ENCODE measurements around the gene ACKR2. TPM values are rescaled to one million over a fixed set of nuclear protein-coding genes. Genes with fewer than 3 reads are reported as not detected.
A peak's percentile ranks its signal among the peaks of the same experiment; 100 is the strongest.

The ACKR2 gene
- polyA plus RNA-seq, 1 of the 3 experiments (the other 2 are of a cell fraction) = 0.10 TPM

- Histone ChIP-seq H3F3A (replicated peaks; ENCODE audit: insufficient read depth) (peaks cover 9% of the 10 kb centered on the region), H3K4me2 (peak overlapping the region; percentile 87), H3K9ac (peak overlapping the region; percentile 79), H3K36me3 (replicated peaks in 1 of 2; ENCODE audit: control insufficient read depth in 1 of 2, insufficient read depth in 2 of 2, low read length in 1 of 2) (peaks cover 3 to 15% of the 10 kb centered on the region in 2 experiments), H3K9me3 (no peaks in the 10 kb centered on the region), H3K4me3 (ENCODE audit: low read depth in 2 of 2, low read length in 1 of 2) (peak overlapping the region; percentile 85 to 89), H4K20me1 (ENCODE audit: insufficient read depth) (peaks cover 5% of the 10 kb centered on the region; the same call in 1 of the 2 replicates), H3K27me3 (ENCODE audit: insufficient read depth) (no peaks in the 10 kb centered on the region), H2AFZ (ENCODE audit: low read depth) (0 out of 2 replicates have a peak overlapping the region, but pooled peaks have one; percentile 74), H3K4me1 (ENCODE audit: control insufficient read depth in 1 of 2, insufficient read depth in 2 of 2, low read depth in 1 of 2, low read length in 1 of 2) (peaks cover 0 to 13% of the 10 kb centered on the region in 2 experiments; a peak in 3 of 4 replicates), H3K9me2 (no peaks in the 10 kb centered on the region), H3K27ac (ENCODE audit: low read depth in 2 of 2, low read length in 1 of 2) (peak overlapping the region; percentile 87 to 91), H3K79me2 (ENCODE audit: insufficient read depth) (peaks cover 49% of the 10 kb centered on the region)
- ChIA-PET CTCF (interaction anchor here (0.7 to 3.5 kb wide), 7 partner anchors 9 to 159 kb away, joined by 3 to 16 read pairs (median 6); no protein-coding TSS in a partner anchor), POLR2A (no interaction called here)
- no peak for DNase-seq
- 64% methylated on average over 11 of the region's 11 CpGs for WGBS (ENCODE audit: low lambda C conversion rate)
- TF ChIP-seq NRF1 (IDR thresholded peaks at IDR 0.05; ENCODE audit: low read depth, low read length) (no peak), USF1 (IDR thresholded peaks at IDR 0.05; ENCODE audit: borderline replicate concordance, low read depth) (no peak), ZBTB33 (IDR thresholded peaks at IDR 0.05; ENCODE audit: borderline replicate concordance, low read depth) (no peak)
Observed at GRCh38 chr3:42802876-42803413, 6.3 kb upstream of the ACKR2 start.

- peaks cover 3 to 15% of the 10 kb centered on the region in 2 experiments for H3K36me3 ChIP-seq (replicated peaks in 1 of 2; ENCODE audit: control insufficient read depth in 1 of 2, insufficient read depth in 2 of 2, low read length in 1 of 2)
- H2AFZ ChIP-seq (ENCODE audit: low read depth) = peak overlapping the region; percentile 74
- no peaks in the 10 kb centered on the region for H3K9me3 ChIP-seq
- peak overlapping the region; percentile 79 for H3K9ac ChIP-seq
- H3F3A ChIP-seq (replicated peaks; ENCODE audit: insufficient read depth) = peaks cover 9% of the 10 kb centered on the region
- H3K79me2 ChIP-seq (ENCODE audit: insufficient read depth) = peaks cover 49% of the 10 kb centered on the region
- CTCF ChIA-PET = interaction anchor here (0.7 to 3.5 kb wide), 9 partner anchors 9 to 158 kb away, joined by 3 to 16 read pairs (median 4); no protein-coding TSS in a partner anchor
- no peaks in the 10 kb centered on the region for H3K27me3 ChIP-seq (ENCODE audit: insufficient read depth)
- no peaks in the 10 kb centered on the region for H3K9me2 ChIP-seq
- H4K20me1 ChIP-seq (ENCODE audit: insufficient read depth) = peaks cover 5% of the 10 kb centered on the region; the same call in 1 of the 2 replicates
- peak overlapping the region; percentile 85 to 89 for H3K4me3 ChIP-seq (ENCODE audit: low read depth in 2 of 2, low read length in 1 of 2)
- TF ChIP-seq YY1 (IDR thresholded peaks at IDR 0.05; ENCODE audit: low read depth) (peak; percentile 71; the same call in 1 of the 2 replicates), RXRA (IDR thresholded peaks at IDR 0.05; ENCODE audit: borderline replicate concordance, low read depth) (no peak), ELF1 (IDR thresholded peaks at IDR 0.05) (peak; percentile 30; the same call in 1 of the 2 replicates), TAF1 (IDR thresholded peaks at IDR 0.05; ENCODE audit: borderline replicate concordance, low read depth, low read length) (0 out of 2 replicates have a peak, but pooled peaks have one; percentile 38)
- peaks cover 0 to 13% of the 10 kb centered on the region in 2 experiments; a peak in 3 of 4 replicates for H3K4me1 ChIP-seq (ENCODE audit: control insufficient read depth in 1 of 2, insufficient read depth in 2 of 2, low read depth in 1 of 2, low read length in 1 of 2)
- POLR2A ChIA-PET = interaction anchor here (0.6 to 1.2 kb wide), 2 partner anchors 16 to 36 kb away, joined by 3 to 5 read pairs; no protein-coding TSS in a partner anchor
- peak overlapping the region; percentile 87 for H3K4me2 ChIP-seq
- WGBS (ENCODE audit: low lambda C conversion rate) = 2% methylated on average over 22 of the region's 33 CpGs
- peak overlapping the region; percentile 87 to 91 for H3K27ac ChIP-seq (ENCODE audit: low read depth in 2 of 2, low read length in 1 of 2)
- peak; percentile 64 for DNase-seq
Observed at GRCh38 chr3:42803414-42804105, 5.7 kb upstream of the ACKR2 start.
